K562 treated with DMSO at 1 percent for 12 hours (cell line): ENCODE data around the gene SEC61G. TPM values are rescaled to one million over a fixed set of nuclear protein-coding genes. Genes with fewer than 3 reads are reported as not detected.

ENCODE experiments used
- total RNA-seq: library from RNA; unstranded; fragments of 300-600 nt; gene quantifications from 2 replicates; pipeline ENCODE4 v1.2.3, GENCODE V29; 2022; ENCODE audit not compliant: insufficient read depth

SEC61G gene
- 290 and 373 TPM in 2 replicates for total RNA-seq

DNA sequence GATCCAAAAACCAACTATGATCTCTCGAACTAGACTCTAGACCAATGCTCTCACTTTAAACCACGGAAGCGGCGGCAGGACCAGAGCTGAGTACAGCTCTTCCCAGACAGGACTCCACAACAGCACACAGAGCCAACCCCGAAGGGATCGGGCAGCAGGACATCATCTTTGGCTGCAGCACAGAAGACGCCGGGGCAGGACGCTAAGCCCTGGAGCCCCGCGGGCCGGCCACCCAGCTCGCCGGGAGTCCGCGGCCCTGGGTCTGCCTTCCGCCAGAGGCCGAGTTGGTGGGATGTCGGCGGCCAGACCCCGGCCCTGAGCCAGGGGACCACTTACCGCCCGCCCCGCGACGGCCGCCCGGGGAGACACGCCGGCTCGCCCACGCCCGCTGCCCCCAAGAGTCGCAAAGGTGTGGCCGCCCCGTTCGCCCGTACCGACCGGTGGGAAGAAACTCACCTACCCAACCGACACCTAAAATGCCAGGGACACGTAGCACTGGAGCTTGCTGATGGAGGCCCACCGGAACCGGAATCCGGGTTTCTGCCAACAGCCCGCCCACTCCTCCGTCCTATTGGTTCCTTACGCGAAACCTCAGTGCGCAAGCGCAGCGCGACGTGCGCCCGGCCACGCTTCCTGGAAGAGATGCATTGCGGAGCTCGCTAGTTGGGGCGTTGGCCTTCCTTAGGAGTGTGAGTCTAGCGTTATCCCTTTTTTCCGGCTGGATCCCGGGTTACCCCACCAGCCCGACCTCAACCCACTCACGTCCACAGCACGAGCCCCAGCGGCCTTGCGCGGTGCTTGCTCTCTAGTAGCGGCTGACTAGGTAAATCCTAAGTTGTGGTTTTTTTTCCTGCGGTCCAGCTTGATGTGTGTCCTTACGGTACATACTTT lies at the start of gene SEC61G:
SEC61G (minus strand) TSS at position 510 of the 891 bp plus-strand sequence. CDS start 1,623 bp downstream, outside the sequence.

Other genes with a start within 250 kb of the SEC61G start
- not detected in 2 replicates for gene VSTM2A, start 216.8 kb downstream of the SEC61G start, total RNA-seq